Thoracic aorta (tissue), 2 donors: ENCODE data around the gene PPM1H. TPM values are rescaled to one million over a fixed set of nuclear protein-coding genes. Genes with fewer than 3 reads are reported as not detected.

ENCODE experiments used
- ATAC-seq: fragments of 150-250 bp; one replicate; pipeline ENCODE4 v1.8.0; 2017; ENCODE audit warnings: low read depth; ENCODE audit not compliant: insufficient number of reproducible peaks, low FRiP score
- DNase-seq: peaks from one replicate; pipeline ENCODE4 v3.0.0-alpha.2; 2020; ENCODE audit warnings: low spot score
- H3K27ac ChIP-seq, 2 donors: fragments of 200-600 bp; sonication (generic); 1 replicate in 1 of 2; 2 replicates in 1 of 2; pipeline ENCODE4 v1.5.1; 2016; ENCODE audit warnings: mild to moderate bottlenecking in 2 of 2, moderate library complexity in 2 of 2
- H3K27me3 ChIP-seq: fragments of 200-600 bp; sonication (generic); replicated peaks from 2 replicates; pipeline ENCODE4 v1.6.0; 2016; ENCODE audit warnings: mild to moderate bottlenecking; ENCODE audit not compliant: insufficient read depth
- H3K36me3 ChIP-seq: fragments of 200-600 bp; sonication (generic); one replicate; pipeline ENCODE4 v1.5.1; 2016
- H3K4me1 ChIP-seq, 2 donors: fragments of 200-600 bp; sonication (generic); 1 replicate in 1 of 2; 2 replicates in 1 of 2; pipeline versions ENCODE4 v1.5.1 to v1.6.0; 2016; ENCODE audit warnings: low read depth in 2 of 2, mild to moderate bottlenecking in 1 of 2; ENCODE audit not compliant: control insufficient read depth in 1 of 2
- H3K4me3 ChIP-seq: fragments of 200-600 bp; sonication (generic); 2 replicates; pipeline ENCODE4 v1.5.1; 2016; ENCODE audit warnings: mild to moderate bottlenecking
- H3K9me3 ChIP-seq: fragments of 200-600 bp; sonication (generic); 2 replicates; pipeline ENCODE4 v1.5.1; 2016
- CTCF ChIP-seq: fragments of 200-600 bp; sonication (generic); IDR thresholded peaks from one replicate; pipeline ENCODE4 v1.5.1; 2019; ENCODE audit warnings: antibody characterized with exemption
- total RNA-seq, 2 donors: library from RNA; depleted of rRNA; stranded (reverse); fragments of >200 nt; gene quantifications; one replicate each; pipeline versions ENCODE4 v1.1.0 to v1.2.3, GENCODE V29; 2016

PPM1H gene
- total RNA-seq, 2 donors from 2014 or later: 9.1 to 10.3 TPM

- Histone ChIP-seq H3K27me3 (no peaks in the 10 kb centered on the region), H3K4me3 (peak overlapping the region; percentile 41), H3K9me3 (no peaks in the 10 kb centered on the region), H3K27ac (peak overlapping the region; percentile 32 to 47), H3K36me3 (no peaks in the 10 kb centered on the region), H3K4me1 (peaks cover 18 to 49% of the 10 kb centered on the region in 2 donors)
- DNase-seq: no peak
- TF ChIP-seq CTCF: no peak
- ATAC-seq: no peak
These were observed 74.2 kb downstream of the PPM1H start for GRCh38 chr12:62860501-62861411.

GRCh38 chr12:62860020-62860419 is 74.9 kb downstream of the PPM1H start:
- peak overlapping the region in 1 of 2 donors; percentile 28 for H3K27ac ChIP-seq
- H3K27me3 ChIP-seq: no peaks in the 10 kb centered on the region
- H3K4me1 ChIP-seq: peaks cover 15 to 41% of the 10 kb centered on the region in 2 donors
- peak overlapping the region; percentile 11 for H3K4me3 ChIP-seq
- DNase-seq (no peak), ATAC-seq (no peak)
- H3K36me3 ChIP-seq: no peaks in the 10 kb centered on the region
- TF ChIP-seq CTCF: no peak
- no peaks in the 10 kb centered on the region for H3K9me3 ChIP-seq

GRCh38 chr12:62859321-62859737 is 75.6 kb downstream of the PPM1H start:
- Histone ChIP-seq H3K4me3 (peak overlapping the region; percentile 11), H3K9me3 (no peaks in the 10 kb centered on the region), H3K4me1 (peaks cover 15 to 34% of the 10 kb centered on the region in 2 donors), H3K27ac (peak overlapping the region in 1 of 2 donors; percentile 28), H3K27me3 (no peaks in the 10 kb centered on the region), H3K36me3 (no peaks in the 10 kb centered on the region)
- ATAC-seq (no peak), DNase-seq (no peak)
- no peak for TF ChIP-seq CTCF

DNA sequence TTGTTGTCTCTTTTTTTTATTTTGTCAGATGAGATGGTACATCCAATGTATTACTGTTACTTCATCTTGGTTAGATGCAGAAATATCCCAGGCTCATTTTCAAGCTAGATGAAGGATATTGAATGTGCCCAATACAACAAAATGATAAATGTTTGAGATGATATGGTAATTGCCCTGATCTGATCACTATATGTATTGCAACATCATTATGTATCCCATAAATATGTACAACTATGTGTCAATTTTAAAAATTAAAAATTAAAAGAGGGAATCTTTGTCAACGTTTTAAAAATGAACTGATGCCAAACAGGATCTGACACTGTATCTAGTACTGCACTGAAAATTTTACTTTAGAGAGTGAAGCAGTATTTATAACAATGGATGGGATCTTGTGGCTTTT is 78.5 kb downstream of the PPM1H start:
- ATAC-seq: no peak
- H3K4me1 ChIP-seq: peaks cover 4 to 23% of the 10 kb centered on the region in 2 donors
- no peaks in the 10 kb centered on the region for H3K9me3 ChIP-seq
- H3K27me3 ChIP-seq: no peaks in the 10 kb centered on the region
- no peak for TF ChIP-seq CTCF
- H3K36me3 ChIP-seq: no peaks in the 10 kb centered on the region
- no peak for DNase-seq
- no peak overlapping the region for H3K27ac ChIP-seq
- no peak overlapping the region for H3K4me3 ChIP-seq

- Histone ChIP-seq H3K27ac (no peak overlapping the region), H3K9me3 (no peaks in the 10 kb centered on the region), H3K36me3 (no peaks in the 10 kb centered on the region), H3K4me3 (no peak overlapping the region), H3K27me3 (no peaks in the 10 kb centered on the region), H3K4me1 (peaks cover 3 to 7% of the 10 kb centered on the region in 2 donors)
- DNase-seq (no peak), ATAC-seq (no peak)
- TF ChIP-seq CTCF: no peak
These were observed 80.9 kb downstream of the PPM1H start for GRCh38 chr12:62854024-62854423.
